Measurements from ENCODE around the gene SFN. TPM values are rescaled to one million over a fixed set of nuclear protein-coding genes. Genes with fewer than 3 reads are reported as not detected.

The SFN gene
- total RNA-seq, 4 donors from 2014 or later = 364 to 1,347 (median 744) TPM

DNA sequence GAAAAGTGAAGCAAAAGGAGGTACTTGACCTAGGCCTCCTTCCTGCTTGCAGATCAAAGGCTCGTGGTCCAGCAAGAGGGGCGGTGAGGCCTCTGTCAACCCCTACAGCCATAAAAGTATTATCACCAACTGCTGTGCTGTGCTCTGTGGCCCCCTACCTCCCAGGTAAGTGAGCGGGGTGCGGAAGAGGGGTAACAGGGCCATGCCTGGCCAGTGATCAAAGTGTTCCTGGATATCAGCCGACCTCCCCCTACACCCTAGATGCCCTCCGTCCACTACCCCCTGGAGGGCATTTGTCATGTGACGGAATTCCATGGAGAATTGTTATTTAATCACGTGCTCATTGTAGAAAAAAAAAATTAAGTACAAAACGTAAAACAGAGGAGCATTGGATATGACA is 10.2 kb upstream of the SFN start:
- no peak for DNase-seq (ENCODE audit: low spot score in 2 of 2)
- Histone ChIP-seq H3K9me3 (no peaks in the 10 kb centered on the region), H3K36me3 (peaks cover 47% of the 10 kb centered on the region), H3K27me3 (no peaks in the 10 kb centered on the region), H3K27ac (peak overlapping the region; percentile 83), H3K4me3 (no peak overlapping the region), H3K4me1 (peaks cover 74% of the 10 kb centered on the region)
- WGBS = 69% methylated on average over 9 of the region's 9 CpGs
- TF ChIP-seq EP300 (IDR thresholded peaks at IDR 0.05) (no peak), POLR2AphosphoS5 (IDR thresholded peaks at IDR 0.05) (no peak), POLR2A (IDR thresholded peaks at IDR 0.05) (no peak)
- TF ChIP-seq, protein P1, sequence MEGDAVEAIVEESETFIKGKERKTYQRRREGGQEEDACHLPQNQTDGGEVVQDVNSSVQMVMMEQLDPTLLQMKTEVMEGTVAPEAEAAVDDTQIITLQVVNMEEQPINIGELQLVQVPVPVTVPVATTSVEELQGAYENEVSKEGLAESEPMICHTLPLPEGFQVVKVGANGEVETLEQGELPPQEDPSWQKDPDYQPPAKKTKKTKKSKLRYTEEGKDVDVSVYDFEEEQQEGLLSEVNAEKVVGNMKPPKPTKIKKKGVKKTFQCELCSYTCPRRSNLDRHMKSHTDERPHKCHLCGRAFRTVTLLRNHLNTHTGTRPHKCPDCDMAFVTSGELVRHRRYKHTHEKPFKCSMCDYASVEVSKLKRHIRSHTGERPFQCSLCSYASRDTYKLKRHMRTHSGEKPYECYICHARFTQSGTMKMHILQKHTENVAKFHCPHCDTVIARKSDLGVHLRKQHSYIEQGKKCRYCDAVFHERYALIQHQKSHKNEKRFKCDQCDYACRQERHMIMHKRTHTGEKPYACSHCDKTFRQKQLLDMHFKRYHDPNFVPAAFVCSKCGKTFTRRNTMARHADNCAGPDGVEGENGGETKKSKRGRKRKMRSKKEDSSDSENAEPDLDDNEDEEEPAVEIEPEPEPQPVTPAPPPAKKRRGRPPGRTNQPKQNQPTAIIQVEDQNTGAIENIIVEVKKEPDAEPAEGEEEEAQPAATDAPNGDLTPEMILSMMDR (IDR thresholded peaks at IDR 0.05) = no peak

DNA sequence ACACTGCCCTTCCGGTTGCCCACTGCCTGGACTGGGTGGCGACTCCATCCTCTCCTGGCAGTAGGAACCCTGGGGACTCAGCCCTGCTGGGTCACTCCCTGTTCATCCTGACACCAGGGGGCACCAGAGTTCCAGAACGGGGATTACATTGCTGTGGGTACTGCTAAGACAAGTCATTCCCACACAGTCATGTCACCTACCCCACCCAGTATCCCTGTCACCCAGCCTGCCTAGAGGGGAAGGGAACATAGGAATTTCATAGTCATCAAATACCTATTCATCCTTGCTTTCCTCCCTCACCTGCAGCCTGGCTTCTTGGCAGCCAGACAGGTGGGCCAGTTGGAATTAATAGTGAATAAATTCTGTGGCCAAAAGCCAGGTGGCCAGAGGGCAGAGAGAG is 9.8 kb upstream of the SFN start:
- H3K27ac ChIP-seq = peak overlapping the region; percentile 83
- peaks cover 77% of the 10 kb centered on the region for H3K4me1 ChIP-seq
- no peak overlapping the region for H3K4me3 ChIP-seq
- H3K9me3 ChIP-seq = no peaks in the 10 kb centered on the region
- TF ChIP-seq POLR2AphosphoS5 (IDR thresholded peaks at IDR 0.05) (peak in 1 of 3 donors; percentile 32), POLR2A (IDR thresholded peaks at IDR 0.05) (no peak)
- TF ChIP-seq, protein P1 (IDR thresholded peaks at IDR 0.05) = peak; percentile 69 to 77
- H3K27me3 ChIP-seq = no peaks in the 10 kb centered on the region
- DNase-seq (ENCODE audit: low spot score in 2 of 2) = peak; percentile 93 to 94
- peaks cover 47% of the 10 kb centered on the region for H3K36me3 ChIP-seq
- 4% methylated on average over 3 of the region's 3 CpGs for WGBS

DNA sequence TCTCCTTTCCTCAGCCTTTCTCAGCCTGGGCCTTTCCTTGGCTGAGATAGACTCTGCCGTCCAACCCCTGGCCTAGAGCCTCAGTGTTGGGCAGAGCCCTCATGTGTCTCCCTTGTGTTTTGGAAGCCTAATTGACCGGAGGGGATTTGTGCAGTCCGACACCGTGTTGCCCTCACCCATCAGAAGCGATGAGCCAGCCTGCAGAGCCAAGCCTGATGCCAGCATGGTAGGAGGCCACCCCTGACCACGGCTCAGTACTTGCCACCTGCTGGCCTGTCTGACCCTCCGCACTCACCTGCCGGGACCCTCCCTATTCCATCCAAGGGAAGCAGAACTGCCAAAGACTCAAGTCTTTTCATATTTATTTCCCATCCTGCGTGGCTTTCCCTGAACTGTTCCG is 9.3 kb upstream of the SFN start:
- Histone ChIP-seq H3K36me3 (peaks cover 43% of the 10 kb centered on the region), H3K9me3 (no peaks in the 10 kb centered on the region), H3K27me3 (no peaks in the 10 kb centered on the region), H3K4me3 (no peak overlapping the region), H3K27ac (peak overlapping the region; percentile 83), H3K4me1 (peaks cover 77% of the 10 kb centered on the region)
- TF ChIP-seq POLR2AphosphoS5 (IDR thresholded peaks at IDR 0.05) (no peak), POLR2A (IDR thresholded peaks at IDR 0.05) (no peak), EP300 (IDR thresholded peaks at IDR 0.05) (no peak)
- TF ChIP-seq, protein P1 (IDR thresholded peaks at IDR 0.05) = no peak
- 82% methylated on average over 9 of the region's 10 CpGs for WGBS
- DNase-seq (ENCODE audit: low spot score in 2 of 2) = no peak

DNA sequence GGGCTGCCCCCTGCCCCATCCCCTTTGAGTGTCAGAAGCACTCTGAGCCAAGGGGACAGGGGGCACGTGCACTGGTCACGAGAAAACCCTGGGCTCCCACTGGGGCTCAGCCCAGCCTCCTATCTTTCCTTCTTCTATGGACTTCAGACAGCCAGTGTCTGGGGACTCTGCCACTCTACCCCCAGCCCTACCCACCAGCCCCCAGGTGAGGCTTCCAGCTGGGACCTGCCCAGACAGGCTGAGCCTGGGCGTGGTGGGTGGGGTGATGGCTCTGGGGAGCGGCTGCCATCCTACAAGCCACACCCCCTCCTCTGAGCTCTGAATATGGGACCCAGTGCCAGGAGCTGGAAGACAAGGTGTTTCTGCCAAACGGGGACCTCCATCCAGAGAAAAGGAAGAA is 8.0 kb upstream of the SFN start:
- TF ChIP-seq POLR2AphosphoS5 (IDR thresholded peaks at IDR 0.05) (no peak), POLR2A (IDR thresholded peaks at IDR 0.05) (no peak), EP300 (IDR thresholded peaks at IDR 0.05) (no peak)
- TF ChIP-seq, protein P1 (IDR thresholded peaks at IDR 0.05) = no peak
- WGBS = 60% methylated on average over 2 of the region's 5 CpGs
- H3K36me3 ChIP-seq = peaks cover 30% of the 10 kb centered on the region
- H3K27me3 ChIP-seq = no peaks in the 10 kb centered on the region
- H3K27ac ChIP-seq = peak overlapping the region; percentile 83
- peaks cover 72% of the 10 kb centered on the region for H3K4me1 ChIP-seq
- no peak overlapping the region for H3K4me3 ChIP-seq
- no peak for DNase-seq (ENCODE audit: low spot score in 2 of 2)
- no peaks in the 10 kb centered on the region for H3K9me3 ChIP-seq

DNA sequence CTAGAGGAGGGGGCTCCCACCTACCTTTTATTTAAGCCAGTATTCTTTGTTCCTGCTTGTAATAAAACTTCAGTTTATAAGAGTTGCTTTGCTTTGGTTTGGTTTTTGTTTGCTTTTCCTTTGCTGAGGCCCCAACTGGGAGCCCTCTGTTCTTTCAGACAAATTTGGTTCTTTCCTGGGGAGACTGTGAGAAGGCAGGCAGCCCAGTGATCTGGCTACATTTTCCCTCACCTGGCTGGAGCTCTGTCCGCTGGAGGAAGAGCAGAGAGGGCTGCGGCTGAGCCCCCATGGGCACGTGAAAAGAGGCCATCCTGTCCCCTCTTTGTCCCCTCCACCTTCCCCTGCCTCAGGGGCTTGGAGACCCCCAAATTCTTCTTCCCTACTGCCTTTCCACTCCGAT is 7.3 kb upstream of the SFN start:
- no peaks in the 10 kb centered on the region for H3K27me3 ChIP-seq
- H3K9me3 ChIP-seq = no peaks in the 10 kb centered on the region
- peak overlapping the region; percentile 83 for H3K27ac ChIP-seq
- H3K4me3 ChIP-seq = no peak overlapping the region
- 90% methylated on average over 4 of the region's 4 CpGs for WGBS
- DNase-seq (ENCODE audit: low spot score in 2 of 2) = no peak
- peaks cover 72% of the 10 kb centered on the region for H3K4me1 ChIP-seq
- H3K36me3 ChIP-seq = peaks cover 22% of the 10 kb centered on the region
- TF ChIP-seq, protein P1 (IDR thresholded peaks at IDR 0.05) = no peak
- TF ChIP-seq POLR2A (IDR thresholded peaks at IDR 0.05) = no peak
- TF ChIP-seq POLR2AphosphoS5 (IDR thresholded peaks at IDR 0.05) = no peak
- TF ChIP-seq EP300 (IDR thresholded peaks at IDR 0.05) = no peak
